Measurements from ENCODE around the gene GAS6.

The GAS6 gene

DNA sequence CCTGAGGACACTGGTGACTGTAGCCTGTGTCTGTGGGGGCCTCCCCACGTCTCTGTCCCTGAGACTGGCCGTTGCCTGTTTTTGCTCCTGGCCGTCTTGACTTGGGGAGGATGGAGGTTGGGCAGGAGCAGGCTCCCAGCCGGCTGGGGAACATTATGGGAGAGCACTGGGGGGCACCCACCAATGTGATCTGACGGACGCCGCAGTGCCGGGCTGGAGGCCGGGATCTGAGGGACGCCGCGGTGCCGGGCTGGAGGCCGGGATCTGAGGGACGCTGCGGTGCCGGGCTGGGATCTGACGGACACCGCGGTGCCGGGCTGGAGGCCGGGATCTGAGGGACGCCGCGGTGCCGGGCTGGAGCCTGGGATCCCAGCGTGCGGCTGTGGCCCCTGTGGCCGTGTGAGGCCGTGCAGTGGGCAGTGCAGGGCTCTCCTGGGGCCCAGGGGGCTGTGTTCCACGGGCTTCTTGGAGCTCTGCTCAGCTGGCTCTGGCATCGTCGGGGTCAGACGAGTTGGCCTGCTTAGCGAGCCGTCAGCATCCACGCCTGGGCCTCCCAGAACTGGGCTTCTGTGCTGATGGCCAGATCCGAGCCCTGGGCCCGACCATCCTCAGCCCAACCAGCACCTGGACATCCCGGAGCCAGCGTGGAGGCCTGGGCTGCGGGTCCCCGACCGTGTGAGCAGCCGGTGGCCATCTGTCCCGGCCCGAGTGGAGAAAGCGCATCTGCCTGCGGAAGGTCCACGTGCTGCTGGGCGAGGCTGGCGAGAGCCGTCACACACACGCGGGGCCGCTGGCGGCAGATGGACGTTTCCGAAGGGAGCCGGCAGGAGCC, 45.8 kb downstream of the GAS6 start:
- DNase-seq, result no peak

DNA sequence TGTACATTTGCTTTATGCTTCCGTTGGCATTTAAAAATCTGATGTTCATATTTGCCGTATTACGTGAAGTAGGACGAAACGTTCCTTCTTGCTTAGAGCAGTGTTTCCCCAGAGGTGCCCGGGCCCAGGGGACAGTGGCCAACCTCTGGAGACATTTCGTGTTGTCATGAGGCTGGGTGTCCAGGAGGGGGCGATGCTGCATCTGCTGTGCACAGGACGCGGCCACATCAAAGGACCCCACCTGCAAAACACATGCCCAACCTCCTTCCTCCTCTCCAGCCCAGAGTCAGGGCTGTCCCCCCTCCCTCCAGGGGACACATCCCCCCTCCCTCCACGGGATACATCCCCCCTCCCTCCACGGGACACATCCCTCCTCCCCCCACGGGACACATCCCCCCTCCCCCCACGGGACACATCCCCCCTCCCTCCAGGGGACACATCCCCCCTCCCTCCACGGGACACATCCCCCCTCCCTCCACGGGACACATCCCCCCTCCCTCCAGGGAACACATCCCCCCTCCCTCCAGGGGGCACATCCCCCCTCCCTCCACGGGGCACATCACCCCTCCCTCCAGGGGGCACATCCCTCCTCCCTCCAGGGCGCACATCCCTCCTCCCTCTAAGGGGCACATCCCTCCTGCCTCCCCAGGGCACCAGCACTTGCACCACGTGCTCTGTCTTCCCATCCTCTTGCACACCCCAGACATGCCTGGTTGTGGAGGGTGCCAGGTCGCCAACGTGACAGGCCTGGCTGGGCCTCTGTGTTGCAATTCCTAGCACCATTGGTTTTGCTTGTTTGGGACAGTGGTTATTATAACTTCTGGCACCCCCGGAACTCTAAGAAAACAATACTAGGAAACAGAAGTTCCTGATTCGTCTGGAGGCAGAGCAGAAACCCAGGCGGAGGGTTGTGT, 46.7 kb downstream of the GAS6 start:
- peak; percentile 81 for DNase-seq

DNA sequence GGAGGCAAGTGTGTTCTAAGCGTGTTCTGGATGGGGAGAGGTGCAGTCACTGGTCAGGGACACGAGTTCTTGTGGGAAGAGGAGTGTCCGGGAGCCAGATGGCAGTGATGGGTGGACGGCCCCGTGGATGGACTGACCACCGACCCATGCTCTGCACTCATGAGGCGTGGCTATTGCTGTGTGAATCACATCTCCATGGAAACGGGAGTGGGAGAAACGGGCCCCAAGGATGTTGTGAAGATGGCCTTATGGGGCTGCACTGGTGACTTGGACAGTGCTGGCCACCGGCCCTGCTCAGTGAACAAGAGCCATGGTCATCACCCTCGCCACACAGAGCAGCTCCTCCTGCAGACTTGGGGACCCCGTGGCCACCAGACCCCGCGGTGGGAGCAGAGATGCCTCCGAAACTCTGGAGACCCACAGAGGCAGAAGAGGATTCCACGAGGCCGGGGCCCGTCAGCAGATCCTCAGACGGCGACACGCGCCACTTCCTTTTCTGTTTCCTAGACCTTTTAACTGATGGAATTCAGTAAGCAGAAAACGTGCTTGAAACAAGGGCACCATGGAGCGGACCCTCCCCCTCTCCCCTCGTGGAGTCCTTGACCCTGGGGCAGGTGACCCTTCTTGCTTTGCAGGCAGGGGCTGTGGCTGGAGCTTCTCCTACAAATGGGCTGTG, 47.5 kb downstream of the GAS6 start:
- no peak for DNase-seq

DNA sequence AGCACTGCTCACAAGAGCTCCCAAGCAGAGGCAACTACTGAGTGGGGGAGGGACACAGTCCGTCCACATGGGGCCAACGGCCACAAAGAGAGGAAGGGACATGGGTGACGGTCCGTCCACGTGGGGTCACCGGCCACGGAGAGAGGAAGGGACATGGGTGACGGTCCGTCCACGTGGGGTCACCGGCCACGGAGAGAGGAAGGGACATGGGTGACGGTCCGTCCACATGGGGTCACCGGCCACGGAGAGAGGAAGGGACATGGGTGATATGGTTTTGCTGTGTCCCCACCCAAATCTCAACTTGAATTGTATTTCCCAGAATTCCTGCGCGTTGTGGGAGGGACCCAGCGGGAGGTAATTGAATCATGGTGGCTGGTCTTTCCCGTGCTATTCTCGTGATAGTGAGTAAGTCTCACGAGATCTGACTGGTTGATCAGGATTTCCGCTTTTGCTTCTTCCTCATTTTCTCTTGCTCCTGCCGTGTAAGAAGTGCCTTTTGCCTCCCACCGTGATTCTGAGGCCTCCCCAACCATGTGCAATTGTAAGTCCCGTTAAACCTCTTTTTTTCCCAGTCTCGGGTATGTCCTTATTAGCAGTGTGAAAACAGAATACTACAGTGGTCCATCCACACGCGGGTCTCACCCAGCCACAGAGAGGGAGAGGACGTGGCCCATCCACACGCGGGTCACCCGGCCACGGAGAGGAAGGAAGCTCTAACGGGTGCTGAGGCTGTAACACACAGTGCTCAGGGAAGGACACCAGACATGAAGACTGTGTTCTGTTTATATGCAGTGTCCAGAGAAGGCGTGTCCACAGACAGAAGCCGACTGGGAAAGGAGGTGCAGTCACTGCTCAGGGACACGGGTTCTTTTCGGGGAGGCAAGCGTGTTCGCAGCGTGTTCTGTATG, 48.5 kb downstream of the GAS6 start:
- DNase-seq, result no peak

DNA sequence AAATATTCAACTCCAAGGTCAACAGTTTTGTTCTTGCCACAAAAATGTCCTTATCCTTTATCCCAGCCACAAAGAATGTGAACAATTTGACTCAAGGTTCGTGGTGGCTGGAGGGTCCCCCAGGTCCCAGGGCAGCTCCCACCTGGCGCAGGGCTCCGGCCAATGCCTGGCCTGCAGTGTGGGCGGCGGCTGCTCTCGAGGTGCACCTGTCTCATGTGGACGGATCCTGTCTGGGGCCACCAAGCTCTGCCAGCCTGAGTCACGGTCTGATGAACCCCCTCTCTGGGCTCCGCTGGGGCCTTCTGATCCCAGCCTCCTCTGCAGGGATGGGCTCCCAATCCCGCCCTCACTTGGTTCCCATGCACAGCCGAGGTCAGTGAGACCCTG, 49.4 kb downstream of the GAS6 start:
- no peak for DNase-seq

DNA sequence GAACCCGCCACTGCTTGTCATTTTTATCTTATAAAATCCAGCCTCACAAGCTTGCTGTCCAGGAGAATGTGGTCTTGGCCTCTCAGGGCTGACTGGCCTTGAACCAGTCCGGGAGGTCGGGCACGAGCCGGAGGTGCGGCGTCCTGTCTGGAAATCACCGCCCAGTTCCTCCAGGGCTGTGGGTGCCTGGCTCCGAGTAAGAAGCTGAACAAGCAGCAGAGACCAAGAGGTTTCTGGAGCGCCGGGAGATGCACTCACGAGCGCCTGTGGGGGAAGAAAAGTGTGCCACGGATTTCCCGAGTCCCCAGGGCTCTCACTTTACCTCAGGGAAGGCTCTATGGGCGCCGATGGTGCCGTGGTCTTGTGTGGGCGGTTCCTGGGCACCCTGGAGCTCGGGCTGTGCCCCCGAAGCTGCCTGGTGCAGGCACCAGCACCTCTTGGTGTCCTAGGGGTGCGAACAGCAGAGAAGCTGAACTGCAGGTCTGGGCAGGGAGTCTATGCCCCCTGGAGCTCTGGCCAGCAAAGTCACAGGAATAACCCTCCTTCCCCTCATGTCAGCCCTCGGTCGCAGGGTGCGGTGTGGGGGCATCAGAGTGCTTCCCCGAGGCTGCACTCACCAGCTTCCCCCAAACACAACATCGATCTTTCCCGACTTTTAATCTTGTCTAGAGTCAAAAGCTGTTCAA, 50.0 kb downstream of the GAS6 start:
- no peak for DNase-seq

DNA sequence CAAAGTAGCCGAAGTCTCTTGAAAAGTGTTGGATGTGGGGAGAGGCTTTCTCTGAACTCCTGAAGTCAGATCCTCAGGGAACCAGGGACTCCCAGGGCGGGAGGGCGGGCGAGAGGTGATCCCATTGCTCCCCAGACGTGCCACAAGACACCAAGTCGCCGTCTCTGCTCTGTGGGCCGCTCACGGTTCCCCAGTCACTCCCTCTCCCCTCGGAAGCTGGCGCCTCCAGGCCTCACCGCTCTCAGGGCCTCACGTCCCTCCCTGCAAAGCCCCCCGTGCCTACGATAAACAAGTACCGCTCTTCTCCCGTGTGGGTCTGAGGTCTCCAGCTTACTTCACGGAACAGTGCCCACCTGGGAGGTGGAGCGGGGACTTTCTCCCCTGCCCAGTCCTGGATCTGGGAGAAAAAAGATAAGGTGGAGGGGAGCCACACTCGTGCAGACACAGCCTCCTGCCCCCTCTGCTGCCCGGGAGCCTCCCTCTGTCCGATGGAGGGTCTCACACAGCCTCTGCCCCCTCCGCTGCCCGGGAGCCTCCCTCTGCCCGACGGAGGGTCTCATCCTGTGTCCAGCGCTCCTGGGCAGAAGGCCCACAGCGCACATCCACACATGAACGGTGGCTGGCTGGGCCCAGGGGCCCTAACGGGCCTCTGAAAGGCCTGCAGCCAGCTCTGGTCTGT, 50.7 kb downstream of the GAS6 start:
- DNase-seq, result no peak

DNA sequence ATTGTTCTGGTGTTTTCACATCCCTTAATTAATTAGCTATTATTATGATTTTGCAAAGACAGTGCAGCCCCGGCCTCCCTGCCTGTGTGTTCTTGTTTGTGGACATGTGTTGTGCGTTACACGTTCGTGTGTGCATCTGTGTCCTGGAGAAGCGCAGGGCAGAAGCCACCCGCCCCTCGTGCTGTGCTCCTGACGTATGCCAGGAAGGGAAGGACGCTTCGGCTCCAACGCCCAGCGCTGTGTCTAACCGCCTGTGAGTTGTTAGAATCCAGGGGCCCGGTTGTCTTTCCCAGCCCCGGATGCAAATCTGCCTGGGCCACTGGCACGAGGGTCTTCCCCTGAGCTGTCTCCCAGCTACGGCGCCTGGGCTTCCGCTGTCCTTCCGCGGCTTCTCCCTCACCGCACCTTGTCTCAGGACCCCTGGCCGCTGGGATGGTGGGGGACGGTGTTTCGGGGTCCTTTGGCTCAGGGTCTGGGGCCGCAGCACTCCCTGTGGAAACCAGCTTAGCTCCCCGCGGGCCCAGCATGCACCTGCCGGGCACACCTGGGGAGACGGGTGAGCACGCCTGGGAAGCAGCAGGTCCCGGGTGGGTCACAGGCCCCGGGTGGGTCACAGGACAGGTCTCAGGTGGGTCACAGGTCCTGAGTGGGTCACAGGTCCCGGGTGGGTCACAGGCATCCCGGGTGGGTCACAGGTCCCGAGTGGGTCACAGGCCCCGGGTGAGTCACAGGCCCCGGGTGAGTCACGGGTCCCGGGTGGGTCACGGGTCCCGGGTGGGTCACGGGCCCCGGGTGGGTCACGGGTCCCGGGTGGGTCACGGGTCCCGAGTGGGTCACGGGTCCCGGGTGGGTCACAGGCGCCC, 51.5 kb downstream of the GAS6 start:
- DNase-seq, result no peak

DNA sequence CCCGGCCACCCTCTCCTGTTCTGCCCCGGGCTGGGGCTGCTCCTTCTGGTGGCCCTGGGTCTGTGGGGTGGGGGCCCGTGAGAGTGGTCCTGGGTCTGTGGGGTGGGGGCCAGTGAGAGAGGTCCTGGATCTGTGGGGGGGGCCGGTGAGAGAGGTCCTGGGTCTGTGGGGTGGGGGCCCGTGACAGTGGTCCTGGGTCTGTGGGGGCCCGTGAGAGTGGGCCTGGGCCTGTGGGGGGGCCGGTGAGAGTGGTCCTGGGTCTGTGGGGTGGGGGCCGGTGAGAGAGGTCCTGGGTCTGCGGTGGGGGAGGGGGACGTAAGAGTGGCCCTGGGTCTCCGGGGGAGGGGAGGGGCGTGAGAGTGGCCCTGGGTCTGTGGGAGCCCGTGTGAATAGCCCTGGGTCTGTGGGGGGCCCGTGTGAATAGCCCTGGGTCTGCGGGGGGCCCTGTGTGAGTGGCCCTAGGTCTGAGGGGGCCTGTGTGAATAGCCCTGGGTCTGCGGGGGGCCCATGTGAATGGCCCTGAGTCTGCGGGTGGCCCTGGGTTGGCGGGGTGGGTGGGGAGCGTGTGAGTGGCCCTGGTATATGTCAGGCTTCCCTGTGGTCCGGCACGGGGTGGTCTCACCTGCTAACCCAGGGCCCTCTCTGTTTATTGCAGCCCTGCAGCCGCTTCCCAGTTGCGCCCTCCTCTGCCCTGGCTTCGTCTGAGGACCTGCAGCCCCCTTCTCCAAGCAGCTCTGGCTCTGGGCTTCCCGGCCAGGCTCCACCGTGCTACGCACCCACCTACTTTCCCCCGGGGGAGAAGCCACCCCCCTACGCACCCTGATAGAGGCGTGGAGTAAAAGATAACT, 52.6 kb downstream of the GAS6 start:
- DNase-seq, result no peak

DNA sequence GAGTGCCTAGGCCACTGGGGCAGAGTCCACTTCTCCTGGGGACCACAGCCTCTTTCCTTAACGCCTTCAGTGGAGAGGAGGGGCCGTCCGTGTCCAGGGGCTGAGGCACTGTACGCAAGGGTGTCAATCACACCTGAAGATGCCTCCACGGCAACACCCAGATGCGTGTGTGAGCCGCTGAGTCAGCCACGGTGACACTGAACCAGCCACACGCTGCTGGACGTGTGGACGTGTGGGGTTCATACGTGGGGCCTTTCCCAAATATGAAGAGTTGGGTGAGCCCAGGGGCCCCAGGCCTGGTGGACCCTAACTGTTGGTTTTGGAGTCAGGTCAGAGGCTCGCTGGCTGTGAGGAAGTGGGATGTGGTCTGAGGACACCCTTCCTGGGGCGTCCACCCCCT, 53.2 kb downstream of the GAS6 start:
- DNase-seq, result no peak

DNA sequence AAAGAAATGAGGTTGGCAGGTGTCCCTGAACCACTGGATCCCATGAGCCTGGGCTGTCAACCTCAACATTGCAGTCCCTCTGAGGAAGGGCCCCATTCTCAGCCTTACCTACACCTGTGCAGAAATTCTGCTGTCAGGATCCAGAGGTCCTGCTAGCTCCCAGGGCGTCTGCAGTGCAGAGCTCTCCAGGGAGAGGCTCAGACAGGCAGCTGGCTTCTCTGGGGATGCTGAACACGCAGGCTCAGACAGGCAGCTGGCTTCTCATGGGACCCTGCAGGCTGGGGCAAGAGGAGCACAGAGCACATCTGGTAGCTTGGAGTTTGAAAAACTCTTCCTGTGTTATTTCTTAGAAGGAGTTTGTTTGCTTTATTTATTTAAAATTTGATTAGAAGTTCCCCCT, 53.9 kb downstream of the GAS6 start:
- DNase-seq, result no peak

DNA sequence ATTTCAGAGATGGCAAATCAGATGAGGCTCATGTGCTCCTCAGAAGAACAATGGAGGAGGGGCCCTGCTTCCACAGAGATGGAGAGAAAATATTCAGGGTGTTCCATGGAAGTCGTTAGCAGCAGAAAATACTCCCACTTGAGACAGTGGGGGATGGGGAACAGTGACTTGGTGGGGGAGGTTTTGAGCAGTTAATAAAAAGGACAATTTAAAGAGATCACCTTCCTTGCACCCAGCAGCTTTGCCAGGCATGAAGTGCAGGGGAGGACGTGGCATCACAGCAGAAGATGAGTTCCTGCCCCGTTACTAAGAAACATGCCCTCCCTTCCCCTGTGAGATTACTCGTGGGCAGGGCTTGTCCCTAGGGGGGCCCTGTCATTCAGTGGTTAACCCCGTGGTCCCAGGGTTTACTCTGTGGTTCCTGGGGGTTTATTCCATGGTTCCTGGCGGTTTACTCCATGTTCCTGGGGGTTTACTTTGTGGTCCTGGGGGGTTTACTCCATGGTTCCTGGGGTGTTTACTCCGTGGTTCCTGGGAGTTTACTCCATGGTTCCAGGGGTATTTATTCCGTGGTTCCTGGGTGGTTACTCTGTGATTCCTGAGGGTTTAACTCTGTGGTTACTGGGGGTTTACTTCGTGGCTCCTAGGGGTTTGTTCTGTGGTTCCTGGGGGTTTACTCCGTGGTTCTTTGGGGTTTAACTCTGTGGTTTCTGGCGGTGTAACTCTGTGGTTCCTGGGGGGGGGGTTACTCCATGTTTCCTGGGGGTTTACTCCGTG, 55.6 kb downstream of the GAS6 start:
- DNase-seq, result no peak

DNA sequence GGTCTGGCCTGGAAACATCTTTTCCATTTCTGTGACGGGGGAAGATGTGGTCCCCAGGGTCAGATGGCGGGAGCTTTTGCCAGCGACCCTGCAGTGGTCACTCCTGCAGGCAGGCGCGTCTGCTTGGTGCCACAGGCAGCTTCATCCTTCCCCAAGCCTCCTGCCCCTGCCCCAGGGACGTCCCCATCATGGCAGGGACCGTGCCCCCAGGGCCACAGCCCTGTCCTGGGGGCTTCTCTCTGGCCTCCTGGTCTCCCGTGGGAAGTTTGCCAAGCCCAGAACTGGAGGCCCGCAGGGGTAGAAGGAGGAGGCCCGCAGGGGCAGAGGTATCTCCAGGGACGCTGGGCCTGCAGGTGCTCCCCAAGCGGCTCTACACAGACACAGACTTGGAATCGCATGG, 57.4 kb downstream of the GAS6 start:
- no peak for DNase-seq

DNA sequence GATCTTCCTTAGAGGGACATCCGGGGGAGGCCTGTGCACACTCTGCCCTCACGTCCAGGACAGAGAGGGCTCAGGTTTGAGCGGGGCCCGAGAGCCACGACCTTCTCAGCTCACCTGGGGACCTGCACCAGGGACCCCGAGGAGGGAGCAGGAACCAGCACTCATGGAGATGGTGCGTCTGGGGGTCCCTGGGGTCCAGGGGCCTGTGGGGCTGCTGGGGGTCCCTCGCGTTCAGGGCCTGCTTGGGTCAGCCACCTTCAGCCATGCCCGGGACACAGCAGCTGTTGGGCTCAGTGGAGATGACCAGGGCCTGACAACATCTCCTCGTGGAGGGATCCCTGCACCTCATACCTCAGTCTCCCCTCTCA, 57.8 kb downstream of the GAS6 start:
- DNase-seq, result no peak

DNA sequence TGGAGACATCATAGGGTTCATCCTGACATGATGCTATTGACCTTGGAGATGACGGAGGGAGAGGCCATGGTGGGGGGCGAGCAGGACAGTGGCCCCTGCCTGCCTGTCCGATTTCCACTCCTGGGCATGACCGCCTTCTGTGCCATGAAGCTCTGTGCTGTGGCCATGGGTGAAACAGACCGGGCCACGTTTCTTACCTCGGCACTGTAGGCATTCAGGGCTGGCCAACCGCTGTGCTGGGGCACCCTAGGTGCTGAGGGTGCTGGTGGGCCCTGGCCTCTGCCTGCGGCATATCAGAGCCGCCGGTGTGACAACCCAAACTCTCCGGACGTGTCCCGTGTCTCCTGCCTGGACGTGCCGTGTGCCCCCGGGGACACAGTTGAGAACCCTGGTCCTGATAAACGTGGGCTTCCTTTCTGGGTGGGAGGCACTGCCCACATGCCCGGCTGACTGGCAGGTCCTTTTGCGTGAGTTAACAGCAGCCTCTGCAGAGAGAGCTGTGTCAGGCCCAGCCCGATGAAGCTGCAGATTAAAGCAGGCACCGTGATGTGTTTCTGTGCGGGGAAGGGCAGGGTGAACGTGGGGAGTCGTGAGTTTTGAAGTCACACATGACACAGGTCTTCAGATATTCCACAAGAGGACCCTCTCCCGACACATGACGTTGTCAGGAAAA, 58.3 kb downstream of the GAS6 start:
- DNase-seq, result no peak

DNA sequence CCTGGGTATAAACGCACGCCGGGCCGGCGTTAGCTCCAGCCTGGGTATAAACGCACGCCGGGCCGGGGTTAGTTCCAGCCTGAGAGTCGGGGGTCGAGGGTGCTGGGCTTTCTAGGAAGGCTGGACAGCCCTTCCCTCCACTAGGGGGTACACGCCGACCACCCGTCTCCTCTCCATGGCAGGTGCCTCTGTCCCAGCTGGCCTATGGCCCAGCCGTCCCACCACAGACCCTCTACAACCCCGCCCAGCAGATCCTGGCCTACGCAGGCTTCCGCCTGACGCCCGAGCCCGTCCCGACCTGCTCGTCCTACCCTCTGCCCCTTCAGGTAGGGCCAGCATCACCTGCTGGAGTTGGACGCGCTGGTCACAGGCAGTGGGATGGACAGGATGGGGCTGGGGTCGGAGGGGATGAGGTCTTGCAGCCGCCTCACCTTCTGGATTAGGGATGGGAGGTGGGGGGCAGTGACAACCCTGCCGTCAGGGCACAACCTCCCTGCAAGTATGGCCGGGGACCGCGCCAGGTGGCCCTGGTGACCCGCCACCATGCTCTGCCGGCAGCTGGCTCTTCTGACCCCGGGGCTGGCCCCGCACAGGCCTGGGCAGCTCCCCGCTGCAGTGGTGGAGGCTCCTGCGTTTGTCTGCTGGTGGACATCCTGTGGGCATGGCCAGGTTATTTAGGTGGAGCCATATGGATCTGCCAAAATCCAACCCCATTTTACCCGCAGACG, 59.0 kb downstream of the GAS6 start:
- DNase-seq, result no peak

DNA sequence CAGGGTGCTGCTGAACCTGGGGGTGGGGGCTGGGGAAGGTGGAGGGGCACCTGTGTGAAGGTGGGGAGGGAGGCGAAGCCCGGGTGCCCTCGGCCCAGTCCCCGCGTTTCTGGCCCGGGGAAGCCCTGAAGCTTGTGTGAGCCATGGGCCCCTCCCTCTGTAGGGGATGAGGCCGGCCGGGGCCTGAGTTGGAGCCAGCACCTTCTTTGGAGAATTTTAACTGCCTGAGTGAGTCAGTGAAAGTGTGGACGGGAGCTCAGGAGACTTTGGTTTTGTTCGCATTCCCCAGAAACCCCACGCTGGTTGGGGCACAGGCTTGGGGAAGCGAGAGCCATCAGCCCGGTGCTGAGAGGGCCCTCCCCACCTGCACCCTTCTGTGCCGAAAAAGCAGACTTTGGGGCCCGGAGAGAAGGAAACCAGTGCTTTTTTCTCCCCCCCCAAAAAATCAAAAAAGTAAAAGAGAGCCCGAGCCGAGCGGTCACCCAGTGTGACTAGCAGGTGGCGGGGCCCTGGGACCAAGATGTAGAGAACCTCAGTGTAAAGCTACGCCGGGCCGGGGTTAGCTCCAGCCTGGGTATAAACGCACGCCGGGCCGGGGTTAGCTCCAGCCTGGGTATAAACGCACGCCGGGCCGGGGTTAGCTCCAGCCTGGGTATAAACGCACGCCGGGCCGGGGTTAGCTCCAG, 59.7 kb downstream of the GAS6 start:
- no peak for DNase-seq

Measured in stimulated activated naive CD4-positive, alpha-beta T cell treated with Interleukin-2 at 50 U/mL for 16 hours (primary cell).